GM18502 (cell line): Measurements from ENCODE around the gene ZNRF1.
A peak's percentile ranks its signal among the peaks of the same experiment; 100 is the strongest.
"Not testable (repeated sequence)": the region's sequence is repeated elsewhere in the genome, so short reads cannot be mapped to it uniquely, and the experiment has no call there.

Experiments
- ATAC-seq: cut with Tn5 transposase; IDR thresholded peaks from one replicate; pipeline ENCODE4 v1.9.1; 2021; ENCODE audit warnings: mild to moderate bottlenecking; ENCODE audit not compliant: unreplicated experiment, poor library complexity

The ZNRF1 gene

GRCh38 chr16:74998481-74999218 is at the start of gene ZNRF1:
Gene ZNRF1, plus strand, starts transcription at chr16:74999024. Its CDS starts 648 bp downstream, at chr16:74999672.
- ATAC-seq: peak; percentile 63

- ATAC-seq: no peak
Measured at GRCh38 chr16:74949309-74949708, 49.5 kb upstream of the ZNRF1 start.

- ATAC-seq: no peak
Measured at GRCh38 chr16:74950511-74950910, 48.3 kb upstream of the ZNRF1 start.

GRCh38 chr16:74951206-74951605 is 47.6 kb upstream of the ZNRF1 start:
- ATAC-seq: no peak

GRCh38 chr16:74951681-74952080 is 47.1 kb upstream of the ZNRF1 start:
- no peak for ATAC-seq

- no peak for ATAC-seq
Measured at GRCh38 chr16:74954763-74955162, 44.1 kb upstream of the ZNRF1 start.

GRCh38 chr16:74973304-74973703 is 25.5 kb upstream of the ZNRF1 start:
- no peak for ATAC-seq

- ATAC-seq: no peak
Measured at GRCh38 chr16:74975591-74975990, 23.2 kb upstream of the ZNRF1 start.

GRCh38 chr16:74982256-74982655 is 16.6 kb upstream of the ZNRF1 start:
- no peak for ATAC-seq

- no peak for ATAC-seq
Measured at GRCh38 chr16:74984194-74984528, 14.7 kb upstream of the ZNRF1 start.

- ATAC-seq: peak; percentile 99
Measured at GRCh38 chr16:74984529-74985296, 14.1 kb upstream of the ZNRF1 start, which contains the start of gene WDR59. Gene WDR59, minus strand, starts transcription at chr16:74985123. Its CDS starts 106 bp downstream, at chr16:74985017.

GRCh38 chr16:74987027-74987681 is 11.7 kb upstream of the ZNRF1 start:
- ATAC-seq: no peak

GRCh38 chr16:74989864-74990263 is 9.0 kb upstream of the ZNRF1 start:
- ATAC-seq: not testable (repeated sequence)

- no peak for ATAC-seq
Measured at GRCh38 chr16:74990832-74991231, 8.0 kb upstream of the ZNRF1 start.

GRCh38 chr16:74991268-74991592 is 7.6 kb upstream of the ZNRF1 start:
- ATAC-seq: no peak

- no peak for ATAC-seq
Measured at GRCh38 chr16:74991593-74992403, 7.0 kb upstream of the ZNRF1 start.

GRCh38 chr16:74995986-74996385 is 2.8 kb upstream of the ZNRF1 start:
- ATAC-seq: no peak

- no peak for ATAC-seq
Measured at GRCh38 chr16:74997042-74997491, 1.8 kb upstream of the ZNRF1 start.

GRCh38 chr16:74999219-74999608 is 390 bp downstream of the ZNRF1 start:
- peak; percentile 42 for ATAC-seq
